ENCODE measurements around the gene CHERP. TPM values are rescaled to one million over a fixed set of nuclear protein-coding genes. Genes with fewer than 3 reads are reported as not detected.

Gene CHERP
- total and polyA plus RNA-seq, 2 of the 13 experiments (the other 11 are each of a cell fraction or from before 2014, with no cell fraction given) = 4.3 to 5.4 TPM

GRCh38 chr19:16572332-16573211, 30.3 kb upstream of the CHERP start, which contains the start of gene SLC35E1 (continued):
- TF ChIP-seq ZNF543 (CRISPR knock-in tag; IDR thresholded peaks at IDR 0.05) (no peak), BRD4 (CRISPR knock-in tag; IDR thresholded peaks at IDR 0.05) (peak; percentile 58; the same call in 1 of the 2 replicates), ASH2L (IDR thresholded peaks at IDR 0.05; ENCODE audit: insufficient read length, low read depth, low read length) (peak; percentile 69), SOX13 (IDR thresholded peaks at IDR 0.05) (no peak), SOX13 (CRISPR knock-in tag; conservative IDR thresholded peaks at IDR 0.05 in 1 of 2, IDR thresholded peaks at IDR 0.05 in 1 of 2) (peak in 1 of 2 experiments; percentile 14; a peak in 1 of 4 replicates), KLF15 (CRISPR knock-in tag; IDR thresholded peaks at IDR 0.05; ENCODE audit: borderline replicate concordance) (no peak), ZNF18 (CRISPR knock-in tag; IDR thresholded peaks at IDR 0.05; ENCODE audit: insufficient replicate concordance) (peak; percentile 36), ZNF33A (CRISPR knock-in tag; IDR thresholded peaks at IDR 0.05; ENCODE audit: borderline replicate concordance) (no peak), ZNF770 (CRISPR knock-in tag; IDR thresholded peaks at IDR 0.05) (no peak), LCORL (IDR thresholded peaks at IDR 0.05) (no peak), LCORL (CRISPR knock-in tag; IDR thresholded peaks at IDR 0.05) (no peak), NFATC3 (CRISPR knock-in tag; IDR thresholded peaks at IDR 0.05) (peak; percentile 85; the same call in 1 of the 2 replicates), PAF1 (CRISPR knock-in tag; IDR thresholded peaks at IDR 0.05) (no peak), KIAA2018 (CRISPR knock-in tag; IDR thresholded peaks at IDR 0.05; ENCODE audit: borderline replicate concordance) (no peak)

Data from HepG2 (cell line).